Measurements from ENCODE around the gene MPC1.

Gene MPC1

GRCh38 chr6:166413491-166413951 is 30.8 kb upstream of the MPC1 start:
- DNase-seq (ENCODE audit: low read depth): no peak
- TF ChIP-seq, protein P1, sequence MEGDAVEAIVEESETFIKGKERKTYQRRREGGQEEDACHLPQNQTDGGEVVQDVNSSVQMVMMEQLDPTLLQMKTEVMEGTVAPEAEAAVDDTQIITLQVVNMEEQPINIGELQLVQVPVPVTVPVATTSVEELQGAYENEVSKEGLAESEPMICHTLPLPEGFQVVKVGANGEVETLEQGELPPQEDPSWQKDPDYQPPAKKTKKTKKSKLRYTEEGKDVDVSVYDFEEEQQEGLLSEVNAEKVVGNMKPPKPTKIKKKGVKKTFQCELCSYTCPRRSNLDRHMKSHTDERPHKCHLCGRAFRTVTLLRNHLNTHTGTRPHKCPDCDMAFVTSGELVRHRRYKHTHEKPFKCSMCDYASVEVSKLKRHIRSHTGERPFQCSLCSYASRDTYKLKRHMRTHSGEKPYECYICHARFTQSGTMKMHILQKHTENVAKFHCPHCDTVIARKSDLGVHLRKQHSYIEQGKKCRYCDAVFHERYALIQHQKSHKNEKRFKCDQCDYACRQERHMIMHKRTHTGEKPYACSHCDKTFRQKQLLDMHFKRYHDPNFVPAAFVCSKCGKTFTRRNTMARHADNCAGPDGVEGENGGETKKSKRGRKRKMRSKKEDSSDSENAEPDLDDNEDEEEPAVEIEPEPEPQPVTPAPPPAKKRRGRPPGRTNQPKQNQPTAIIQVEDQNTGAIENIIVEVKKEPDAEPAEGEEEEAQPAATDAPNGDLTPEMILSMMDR (conservative IDR thresholded peaks at IDR 0.05; ENCODE audit: low read depth, low read length): no peak
- H3K4me3 ChIP-seq (ENCODE audit: low read length): no peak overlapping the region

DNA sequence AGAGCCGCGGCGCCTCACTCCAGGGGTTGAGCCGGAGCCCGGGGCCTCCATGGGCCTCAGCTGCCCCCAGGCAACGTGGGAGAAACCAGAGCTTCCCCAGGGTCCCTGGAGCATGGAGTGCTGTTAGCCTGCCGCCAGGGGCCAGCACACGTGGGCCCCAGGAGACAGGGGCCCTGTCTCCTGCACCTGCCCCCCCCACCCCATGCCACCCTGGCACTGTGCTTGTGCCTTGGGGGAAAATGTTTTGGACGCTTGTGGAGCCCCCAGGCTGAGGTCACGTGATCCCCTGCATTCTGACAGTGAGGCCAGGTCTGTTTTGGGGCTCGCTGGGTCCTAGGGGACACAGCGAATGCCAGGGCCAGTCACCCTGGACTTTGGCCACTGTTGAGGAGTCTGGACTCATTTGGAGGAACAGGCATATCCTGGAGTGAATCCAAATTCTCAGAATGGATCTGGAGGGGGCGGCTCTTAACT is 30.2 kb upstream of the MPC1 start:
- H3K4me3 ChIP-seq (ENCODE audit: low read length): no peak overlapping the region
- TF ChIP-seq, protein P1 (conservative IDR thresholded peaks at IDR 0.05; ENCODE audit: low read depth, low read length): no peak
- no peak for DNase-seq (ENCODE audit: low read depth)

- DNase-seq (ENCODE audit: low read depth): no peak
- no peak overlapping the region for H3K4me3 ChIP-seq (ENCODE audit: low read length)
- TF ChIP-seq, protein P1 (conservative IDR thresholded peaks at IDR 0.05; ENCODE audit: low read depth, low read length): no peak
Observed at GRCh38 chr6:166412156-166412910, 29.6 kb upstream of the MPC1 start.

DNA sequence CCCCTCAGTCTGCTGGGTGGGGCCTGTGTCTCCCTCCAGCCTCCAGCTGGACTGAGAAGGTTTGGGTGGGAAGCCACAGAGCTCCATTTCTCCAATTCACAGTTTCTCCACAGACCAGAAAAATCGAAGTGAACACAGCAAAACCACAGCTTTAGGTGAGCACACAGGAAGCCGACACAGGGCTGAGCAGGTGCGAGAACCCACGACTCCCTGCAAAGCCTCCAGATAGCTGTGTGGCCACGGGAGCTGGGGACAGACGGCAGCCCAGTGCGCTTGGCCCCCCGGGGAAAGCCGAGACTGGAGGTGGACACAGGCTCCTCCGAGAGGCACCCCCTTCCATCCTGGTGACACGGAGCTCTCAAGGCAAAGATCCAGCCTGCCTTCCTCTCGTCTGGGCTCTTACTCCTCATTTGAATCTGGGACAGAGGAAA is 29.0 kb upstream of the MPC1 start:
- TF ChIP-seq, protein P1 (conservative IDR thresholded peaks at IDR 0.05; ENCODE audit: low read depth, low read length): no peak
- no peak overlapping the region for H3K4me3 ChIP-seq (ENCODE audit: low read length)
- no peak for DNase-seq (ENCODE audit: low read depth)

DNA sequence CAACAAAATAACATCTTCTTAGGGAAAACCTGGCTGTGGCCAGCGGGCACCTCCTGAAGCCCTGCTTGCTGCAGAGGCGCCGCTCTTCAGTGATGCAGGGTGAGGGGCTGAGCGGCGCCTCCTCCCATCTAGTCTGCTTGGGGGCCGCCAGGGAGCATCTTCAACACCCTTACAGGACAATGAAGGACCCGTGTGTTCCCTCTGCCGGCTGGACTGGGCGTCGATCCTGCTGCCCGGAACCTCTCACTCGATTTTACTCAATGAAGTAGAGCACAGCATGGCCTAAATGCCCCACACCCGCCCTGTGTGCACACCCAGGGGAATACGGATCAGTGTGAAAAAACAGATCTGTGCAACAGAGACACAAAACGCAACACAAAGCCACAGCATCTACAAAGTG is 28.5 kb upstream of the MPC1 start:
- no peak for DNase-seq (ENCODE audit: low read depth)
- H3K4me3 ChIP-seq (ENCODE audit: low read length): no peak overlapping the region
- TF ChIP-seq, protein P1 (conservative IDR thresholded peaks at IDR 0.05; ENCODE audit: low read depth, low read length): no peak

DNA sequence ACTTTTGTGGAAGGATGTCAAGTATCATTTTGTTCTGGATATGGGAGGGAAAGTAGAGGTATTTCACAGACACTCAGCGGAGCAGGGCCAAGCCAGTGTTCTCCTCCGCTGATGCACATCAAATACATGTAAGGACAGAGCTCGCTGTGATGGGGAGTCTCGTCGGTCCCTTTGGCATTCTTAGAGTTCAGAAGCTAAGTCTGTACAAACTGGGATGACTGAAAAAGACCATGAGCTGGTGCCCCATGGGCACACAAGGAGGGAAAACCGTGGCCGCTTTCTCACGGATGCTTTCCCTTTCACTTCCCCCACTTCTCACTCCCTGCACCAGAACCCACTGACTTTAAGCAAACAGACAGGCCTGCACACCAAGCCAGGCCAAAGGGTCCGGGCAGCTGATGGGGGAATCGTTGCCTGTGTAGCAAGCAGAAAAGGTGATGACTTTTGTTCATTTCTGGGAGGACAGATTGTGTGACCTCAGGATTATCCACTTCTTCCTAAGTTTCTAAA is 27.7 kb upstream of the MPC1 start:
- TF ChIP-seq, protein P1 (conservative IDR thresholded peaks at IDR 0.05; ENCODE audit: low read depth, low read length): no peak
- no peak overlapping the region for H3K4me3 ChIP-seq (ENCODE audit: low read length)
- no peak for DNase-seq (ENCODE audit: low read depth)

Data from retinal pigment epithelial cell (primary cell).